GM12891 (cell line): Measurements from ENCODE around the gene SLC35B4.

Experiments
- POLR2A ChIP-seq: IDR thresholded peaks from 2 replicates; pipeline ENCODE4 v1.6.1; 2011; ENCODE audit warnings: low read depth, low read length, control low read depth
- POLR2AphosphoS5 ChIP-seq: IDR thresholded peaks from 2 replicates; pipeline ENCODE4 v1.6.1; 2011; ENCODE audit warnings: low read depth, low read length, control low read depth
- SPI1 ChIP-seq: IDR thresholded peaks from 2 replicates; pipeline ENCODE4 v1.6.1; 2011; ENCODE audit warnings: low read depth, low read length, control low read depth
- TAF1 ChIP-seq: IDR thresholded peaks from 2 replicates; pipeline ENCODE4 v1.6.1; 2011; ENCODE audit warnings: low read depth, low read length, control low read depth

DNA sequence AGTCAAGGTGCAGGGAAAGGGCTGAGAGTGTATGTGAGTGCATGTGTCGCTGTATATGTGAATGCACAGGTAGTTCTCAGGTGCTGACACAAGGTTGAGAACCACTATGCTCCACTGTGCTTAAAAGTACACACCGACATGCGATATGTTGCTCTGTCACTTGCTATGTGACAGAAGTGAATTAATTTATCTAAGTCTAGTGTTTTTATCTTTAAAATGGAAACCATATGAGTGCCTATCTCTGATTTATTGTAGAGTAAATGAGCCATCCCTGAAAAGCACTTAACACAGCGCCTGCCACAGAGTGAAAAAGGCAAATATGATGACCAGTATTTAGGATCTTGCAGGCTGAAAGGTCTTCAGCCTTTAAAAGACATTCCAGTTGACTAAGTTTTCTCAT is 4.9 kb downstream of the SLC35B4 start:
- TF ChIP-seq POLR2A (no peak), SPI1 (no peak), POLR2AphosphoS5 (no peak), TAF1 (no peak)
